ENCODE data around the gene NUTM1. TPM values are rescaled to one million over a fixed set of nuclear protein-coding genes. Genes with fewer than 3 reads are reported as not detected.
A peak's percentile ranks its signal among the peaks of the same experiment; 100 is the strongest.

Gene NUTM1
- polyA plus RNA-seq, 1 experiment: not detected

DNA sequence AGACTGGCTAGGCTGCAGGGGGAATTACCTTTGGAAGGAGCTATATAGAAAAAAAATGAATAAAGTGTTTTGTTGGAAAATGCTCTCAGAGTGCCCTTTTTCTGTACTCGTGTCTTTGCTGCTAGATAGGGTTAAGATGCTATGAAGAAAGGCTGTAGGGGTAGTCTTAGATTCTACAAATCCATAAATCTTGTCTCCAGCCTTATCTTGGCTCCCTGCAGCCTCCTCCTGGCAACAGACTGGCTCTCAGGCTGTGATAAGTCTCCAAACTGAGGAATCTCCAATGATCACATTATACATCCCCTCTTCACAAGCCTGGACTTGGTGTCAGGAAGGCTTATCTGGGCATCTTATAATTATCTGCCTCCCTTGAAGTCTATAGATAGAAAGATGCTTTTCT is 14.5 kb downstream of the NUTM1 start:
- ChIA-PET CTCF (interaction anchor here (1.0 to 1.7 kb wide), 2 partner anchors 10 to 15 kb away, joined by 4 to 8 read pairs; partner anchors contain the start of genes LPCAT4, NOP10 and NUTM1), POLR2A (no interaction called here)
- TF ChIP-seq, protein P1, sequence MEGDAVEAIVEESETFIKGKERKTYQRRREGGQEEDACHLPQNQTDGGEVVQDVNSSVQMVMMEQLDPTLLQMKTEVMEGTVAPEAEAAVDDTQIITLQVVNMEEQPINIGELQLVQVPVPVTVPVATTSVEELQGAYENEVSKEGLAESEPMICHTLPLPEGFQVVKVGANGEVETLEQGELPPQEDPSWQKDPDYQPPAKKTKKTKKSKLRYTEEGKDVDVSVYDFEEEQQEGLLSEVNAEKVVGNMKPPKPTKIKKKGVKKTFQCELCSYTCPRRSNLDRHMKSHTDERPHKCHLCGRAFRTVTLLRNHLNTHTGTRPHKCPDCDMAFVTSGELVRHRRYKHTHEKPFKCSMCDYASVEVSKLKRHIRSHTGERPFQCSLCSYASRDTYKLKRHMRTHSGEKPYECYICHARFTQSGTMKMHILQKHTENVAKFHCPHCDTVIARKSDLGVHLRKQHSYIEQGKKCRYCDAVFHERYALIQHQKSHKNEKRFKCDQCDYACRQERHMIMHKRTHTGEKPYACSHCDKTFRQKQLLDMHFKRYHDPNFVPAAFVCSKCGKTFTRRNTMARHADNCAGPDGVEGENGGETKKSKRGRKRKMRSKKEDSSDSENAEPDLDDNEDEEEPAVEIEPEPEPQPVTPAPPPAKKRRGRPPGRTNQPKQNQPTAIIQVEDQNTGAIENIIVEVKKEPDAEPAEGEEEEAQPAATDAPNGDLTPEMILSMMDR (IDR thresholded peaks at IDR 0.05; ENCODE audit: low read depth, low read length): no peak

DNA sequence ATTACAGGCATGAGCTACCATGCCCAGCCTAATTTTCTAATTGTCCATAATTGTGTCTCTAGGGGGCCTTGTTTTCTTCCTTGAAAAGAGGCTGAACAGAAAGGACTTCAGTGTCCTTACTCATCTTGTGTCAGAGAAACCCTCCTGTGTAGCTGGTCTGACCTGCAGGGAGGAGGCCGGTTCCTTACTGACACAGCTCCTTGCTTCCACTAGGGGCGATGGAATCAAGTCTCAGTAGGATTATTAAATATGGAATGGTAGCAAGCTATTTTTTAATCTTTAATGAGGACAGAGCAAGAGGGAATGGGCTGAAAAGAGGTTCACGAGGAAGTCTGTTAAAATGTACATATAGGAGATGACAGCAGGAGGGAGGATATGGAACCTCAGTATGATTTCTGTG is 15.3 kb downstream of the NUTM1 start:
- H3K27me3 ChIP-seq (ENCODE audit: control insufficient read depth, insufficient read depth, low read length): no peaks in the 10 kb centered on the region
- no peaks in the 10 kb centered on the region for H3K9me3 ChIP-seq (ENCODE audit: control insufficient read depth, insufficient read depth, low read length)
- ChIA-PET CTCF (interaction anchor here (1.0 to 1.7 kb wide), 2 partner anchors 9 to 16 kb away, joined by 4 to 8 read pairs; partner anchors contain the start of genes LPCAT4, NOP10 and NUTM1), POLR2A (no interaction called here)
- DNase-seq (ENCODE audit: low read depth, low spot score): no peak
- no peak overlapping the region for H3K27ac ChIP-seq (ENCODE audit: low read depth, low read length)
- no peak overlapping the region for H3K4me3 ChIP-seq (ENCODE audit: low read depth, low read length)
- TF ChIP-seq, protein P1 (IDR thresholded peaks at IDR 0.05; ENCODE audit: low read depth, low read length): peak; percentile 34; the same call in 1 of the 2 replicates

More for the DNA sequence above, 14.5 kb downstream of the NUTM1 start:
- Histone ChIP-seq H3K4me3 (ENCODE audit: low read depth, low read length) (no peak overlapping the region), H3K9me3 (ENCODE audit: control insufficient read depth, insufficient read depth, low read length) (no peaks in the 10 kb centered on the region), H3K27me3 (ENCODE audit: control insufficient read depth, insufficient read depth, low read length) (no peaks in the 10 kb centered on the region), H3K27ac (ENCODE audit: low read depth, low read length) (no peak overlapping the region)
- DNase-seq (ENCODE audit: low read depth, low spot score): no peak

DNA sequence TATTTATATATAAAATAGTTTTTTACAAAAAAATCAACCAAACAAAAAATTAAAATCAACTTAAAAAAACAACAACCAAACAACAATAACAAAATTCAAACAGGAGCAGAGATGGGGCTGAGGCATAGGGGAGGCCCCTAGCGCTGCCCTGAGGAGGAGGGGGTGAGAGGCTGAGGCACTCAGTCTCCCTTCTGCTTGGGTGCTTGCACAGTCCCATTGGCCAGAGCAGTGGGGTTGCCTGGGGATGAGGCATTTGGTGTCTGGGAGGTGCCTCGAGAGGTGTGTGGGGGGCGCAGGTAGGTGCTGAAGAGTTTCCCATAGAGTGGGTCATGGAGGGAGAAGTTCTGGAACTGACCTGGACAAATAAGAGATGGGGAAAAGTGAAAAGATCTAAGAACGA is 15.8 kb downstream of the NUTM1 start:
- DNase-seq (ENCODE audit: low read depth, low spot score): no peak
- TF ChIP-seq, protein P1 (IDR thresholded peaks at IDR 0.05; ENCODE audit: low read depth, low read length): no peak
- H3K9me3 ChIP-seq (ENCODE audit: control insufficient read depth, insufficient read depth, low read length): no peaks in the 10 kb centered on the region
- H3K27ac ChIP-seq (ENCODE audit: low read depth, low read length): no peak overlapping the region
- no peak overlapping the region for H3K4me3 ChIP-seq (ENCODE audit: low read depth, low read length)
- CTCF ChIA-PET: interaction anchor here (1.7 kb wide), 1 partner anchor 8 kb away, joined by 8 read pairs; the partner anchor contains the start of gene LPCAT4
- POLR2A ChIA-PET: no interaction called here
- no peaks in the 10 kb centered on the region for H3K27me3 ChIP-seq (ENCODE audit: control insufficient read depth, insufficient read depth, low read length)

DNA sequence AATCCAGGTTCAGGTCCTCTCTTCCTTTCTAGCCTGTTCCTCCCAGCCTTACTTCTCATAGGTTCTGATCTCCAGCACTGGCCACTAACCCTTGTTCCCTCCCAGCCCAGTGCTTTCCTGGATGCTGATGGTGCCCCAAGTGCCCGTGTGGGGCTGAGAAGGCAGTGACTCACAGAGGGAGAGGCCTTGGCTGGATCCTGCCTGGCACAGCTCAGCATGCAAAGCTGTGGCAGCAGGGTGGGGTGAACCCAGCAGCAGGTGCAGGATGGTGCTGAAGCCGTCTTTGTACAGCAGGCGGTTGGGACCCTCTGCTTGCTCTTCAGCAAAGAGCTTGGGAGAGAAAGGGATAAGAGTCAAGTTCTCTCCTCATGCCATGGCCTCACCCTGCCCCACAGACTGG is 16.3 kb downstream of the NUTM1 start:
- no peak for DNase-seq (ENCODE audit: low read depth, low spot score)
- CTCF ChIA-PET: no interaction called here
- Histone ChIP-seq H3K4me3 (ENCODE audit: low read depth, low read length) (no peak overlapping the region), H3K27ac (ENCODE audit: low read depth, low read length) (no peak overlapping the region), H3K27me3 (ENCODE audit: control insufficient read depth, insufficient read depth, low read length) (no peaks in the 10 kb centered on the region), H3K9me3 (ENCODE audit: control insufficient read depth, insufficient read depth, low read length) (no peaks in the 10 kb centered on the region)
- TF ChIP-seq, protein P1 (IDR thresholded peaks at IDR 0.05; ENCODE audit: low read depth, low read length): no peak
- POLR2A ChIA-PET: no interaction called here

DNA sequence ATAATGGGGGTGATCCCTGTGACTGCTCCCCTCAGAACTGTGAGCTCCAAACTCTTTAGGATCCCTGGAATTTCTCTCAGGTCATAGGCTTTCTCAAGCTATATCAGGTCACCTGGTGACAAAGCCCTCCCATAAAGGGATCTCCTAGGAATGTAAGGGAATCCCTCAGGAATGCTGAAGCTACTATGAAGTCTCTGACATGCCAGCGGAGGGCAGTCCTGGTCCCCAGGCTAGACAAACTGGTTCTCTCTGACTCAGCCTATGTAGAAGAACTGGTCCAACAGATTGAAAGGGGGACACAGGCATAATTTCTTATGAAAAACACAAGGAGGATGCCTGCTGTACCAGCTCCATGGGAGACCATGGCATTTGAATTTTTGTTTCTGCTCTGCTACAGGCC is 17.2 kb downstream of the NUTM1 start:
- Histone ChIP-seq H3K9me3 (ENCODE audit: control insufficient read depth, insufficient read depth, low read length) (no peaks in the 10 kb centered on the region), H3K27me3 (ENCODE audit: control insufficient read depth, insufficient read depth, low read length) (no peaks in the 10 kb centered on the region), H3K4me3 (ENCODE audit: low read depth, low read length) (no peak overlapping the region), H3K27ac (ENCODE audit: low read depth, low read length) (no peak overlapping the region)
- TF ChIP-seq, protein P1 (IDR thresholded peaks at IDR 0.05; ENCODE audit: low read depth, low read length): no peak
- ChIA-PET POLR2A (no interaction called here), CTCF (interaction anchor here (0.5 to 2.0 kb wide), 2 partner anchors 17 to 262 kb away, joined by 5 to 7 read pairs; partner anchors contain the start of genes NOP10 and NUTM1)
- no peak for DNase-seq (ENCODE audit: low read depth, low spot score)
